Karpas-422 (cell line): Measurements from ENCODE around the gene IGFLR1. TPM values are rescaled to one million over a fixed set of nuclear protein-coding genes. Genes with fewer than 3 reads are reported as not detected.

Experiments
- DNase-seq: peaks from one replicate; pipeline ENCODE4 v3.0.0-alpha.2; 2015
- H2AFZ ChIP-seq: fragments of 200-600 bp; sonication (generic); 2 replicates; pipeline ENCODE4 v1.6.1; 2014; ENCODE audit warnings: antibody characterized with exemption, low read length, mixed read lengths
- H3K27ac ChIP-seq: fragments of 200-600 bp; sonication (generic); 2 replicates; pipeline ENCODE4 v1.5.1; 2014; ENCODE audit warnings: mild to moderate bottlenecking, low read length, moderate library complexity
- H3K27me3 ChIP-seq: fragments of 200-600 bp; sonication (generic); 2 replicates; pipeline ENCODE4 v1.6.1; 2014; ENCODE audit warnings: low read length, mixed read lengths
- H3K36me3 ChIP-seq: fragments of 200-600 bp; sonication (generic); 2 replicates; pipeline ENCODE4 v1.6.1; 2014; ENCODE audit warnings: low read length, mixed read lengths; ENCODE audit not compliant: insufficient read depth
- H3K4me1 ChIP-seq: fragments of 200-600 bp; sonication (generic); 2 replicates; pipeline ENCODE4 v1.6.1; 2014; ENCODE audit warnings: mild to moderate bottlenecking, low read length, mixed read lengths
- H3K4me2 ChIP-seq: fragments of 200-600 bp; sonication (generic); 2 replicates; pipeline ENCODE4 v1.6.1; 2014; ENCODE audit warnings: low read length, low read depth, mild to moderate bottlenecking; ENCODE audit not compliant: poor library complexity, severe bottlenecking
- H3K4me3 ChIP-seq: fragments of 200-600 bp; sonication (generic); 2 replicates; pipeline ENCODE4 v1.5.1; 2014; ENCODE audit warnings: mild to moderate bottlenecking, antibody characterized with exemption, low read length, mixed read lengths
- H3K79me2 ChIP-seq: fragments of 200-600 bp; sonication (generic); 2 replicates; pipeline ENCODE4 v1.6.1; 2014; ENCODE audit warnings: mild to moderate bottlenecking, low read length, mixed read lengths
- H3K9ac ChIP-seq: fragments of 200-600 bp; sonication (generic); 2 replicates; pipeline ENCODE4 v1.6.0; 2014; ENCODE audit warnings: low read length
- H3K9me2 ChIP-seq: fragments of 200-600 bp; sonication (generic), shearing (Covaris generic); replicated peaks from 2 replicates; pipeline ENCODE4 v1.6.0; 2014; ENCODE audit warnings: mild to moderate bottlenecking, low read length, moderate library complexity; ENCODE audit not compliant: insufficient read depth
- H3K9me3 ChIP-seq: fragments of 300-700, 200-600 bp; sonication (generic); 2 replicates; pipeline ENCODE4 v1.6.1; 2014; ENCODE audit warnings: low read length, mixed read lengths
- H4K20me1 ChIP-seq: fragments of 200-600 bp; sonication (generic); 2 replicates; pipeline ENCODE4 v1.6.1; 2014; ENCODE audit warnings: mild to moderate bottlenecking, antibody characterized with exemption, low read length, low read depth; ENCODE audit not compliant: insufficient read depth
- total RNA-seq: library from RNA; depleted of rRNA; stranded (reverse); fragments of >200 nt; shearing (Covaris generic); gene quantifications from 2 replicates; pipeline ENCODE4 v1.2.3, GENCODE V29; 2014; ENCODE audit warnings: low replicate concordance

Gene IGFLR1
- total RNA-seq, 1 experiment from 2014 or later, result 1.5 TPM

DNA sequence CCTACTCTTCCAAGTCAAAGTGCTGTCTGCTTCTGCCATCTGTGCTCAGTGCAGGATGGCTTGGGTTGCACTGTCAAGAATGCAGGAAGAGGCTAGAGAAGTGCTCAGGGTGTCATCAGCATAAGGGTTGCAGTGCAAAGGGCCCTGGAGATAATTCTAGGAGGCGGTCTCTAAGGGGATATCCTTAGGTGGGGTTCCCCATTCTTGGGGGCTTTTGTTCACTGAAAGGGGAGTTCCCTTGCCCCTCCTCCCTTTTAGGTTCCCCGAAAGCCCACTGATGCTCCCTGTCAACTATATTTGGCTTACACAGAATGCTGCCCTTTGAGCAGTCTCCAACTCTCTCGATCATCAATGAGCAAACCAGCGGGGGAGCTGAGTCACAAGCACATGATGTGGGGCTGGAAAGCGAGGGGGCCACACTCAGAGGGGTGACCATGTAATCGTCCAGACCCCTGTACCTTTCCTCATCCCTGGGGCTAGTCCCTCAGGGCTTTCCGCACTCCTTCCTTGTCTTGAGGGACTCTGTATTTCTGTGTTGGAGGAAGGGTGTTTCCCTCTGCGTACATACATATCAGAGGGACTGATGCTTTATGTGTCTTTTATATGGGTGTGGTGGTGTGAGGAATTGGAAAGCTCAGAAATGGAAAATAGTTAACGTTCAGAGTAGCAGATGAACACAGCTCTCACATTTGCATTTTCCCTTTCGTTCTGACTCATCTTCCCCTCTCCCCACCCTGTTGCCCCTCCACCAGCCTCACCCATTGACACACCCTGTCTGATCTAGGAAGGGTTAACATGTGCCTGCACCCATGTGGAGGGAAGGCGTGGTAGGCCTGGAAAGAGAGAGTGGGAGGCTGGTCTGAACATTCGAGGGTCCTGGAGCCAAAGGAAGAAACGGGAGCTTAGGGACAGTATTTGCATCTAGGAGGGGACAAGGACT, 31.2 kb downstream of the IGFLR1 start:
- no peak overlapping the region for H3K9ac ChIP-seq
- no peak overlapping the region for H3K4me3 ChIP-seq
- 0 out of 2 replicates have a peak, but pooled peaks cover 8% of the 10 kb centered on the region for H4K20me1 ChIP-seq
- H3K27me3 ChIP-seq, result no peaks in the 10 kb centered on the region
- H3K9me2 ChIP-seq, result no peaks in the 10 kb centered on the region
- no peaks in the 10 kb centered on the region for H3K79me2 ChIP-seq
- no peaks in the 10 kb centered on the region for H3K36me3 ChIP-seq
- H3K4me1 ChIP-seq, result peaks cover 17% of the 10 kb centered on the region
- no peak overlapping the region for H3K27ac ChIP-seq
- no peak overlapping the region for H2AFZ ChIP-seq
- no peak for DNase-seq
- no peaks in the 10 kb centered on the region for H3K9me3 ChIP-seq
- H3K4me2 ChIP-seq, result no peak overlapping the region

DNA sequence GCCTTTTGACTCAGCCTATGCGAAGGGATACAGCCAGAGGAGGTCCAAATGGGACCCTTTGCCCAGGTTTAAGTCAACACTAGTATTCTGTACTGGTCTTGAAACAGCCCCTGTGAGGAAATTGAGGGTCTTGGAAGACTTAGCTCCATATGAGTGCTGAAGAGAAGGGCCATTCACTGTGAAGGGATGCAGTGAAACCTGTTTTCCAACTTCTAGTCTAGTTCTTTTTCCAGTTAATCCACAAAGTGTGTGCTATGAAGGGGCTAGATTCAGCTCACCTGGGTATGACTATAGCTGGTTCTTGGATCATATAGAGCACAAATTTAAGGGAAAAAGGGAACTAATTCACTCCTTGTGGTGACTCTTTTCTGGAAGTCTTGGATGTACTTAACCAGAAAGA, 33.9 kb downstream of the IGFLR1 start:
- Histone ChIP-seq H3K9me3 (no peaks in the 10 kb centered on the region), H3K27me3 (no peaks in the 10 kb centered on the region), H3K9ac (no peak overlapping the region), H3K79me2 (no peaks in the 10 kb centered on the region), H3K36me3 (no peaks in the 10 kb centered on the region), H3K9me2 (no peaks in the 10 kb centered on the region), H3K4me3 (no peak overlapping the region), H4K20me1 (0 out of 2 replicates have a peak, but pooled peaks cover 5% of the 10 kb centered on the region), H2AFZ (no peak overlapping the region), H3K4me2 (no peak overlapping the region), H3K27ac (no peak overlapping the region), H3K4me1 (peaks cover 8% of the 10 kb centered on the region)
- no peak for DNase-seq

- peak; percentile 78 for DNase-seq
- no peak within 1 kb of the TSS for H3K4me2 ChIP-seq
- no peaks in the 10 kb centered on the region for H3K79me2 ChIP-seq
- H4K20me1 ChIP-seq, result no peaks in the 10 kb centered on the region
- H3K4me3 ChIP-seq, result no peak within 1 kb of the TSS
- peaks cover 9% of the 10 kb centered on the region for H3K4me1 ChIP-seq
- H3K27me3 ChIP-seq, result no peaks in the 10 kb centered on the region
- H3K9ac ChIP-seq, result no peak within 1 kb of the TSS
- H3K9me3 ChIP-seq, result no peaks in the 10 kb centered on the region
- H2AFZ ChIP-seq, result no peak within 1 kb of the TSS
- no peaks in the 10 kb centered on the region for H3K36me3 ChIP-seq
- no peaks in the 10 kb centered on the region for H3K9me2 ChIP-seq
- no peak within 1 kb of the TSS for H3K27ac ChIP-seq
These were observed 38.0 kb downstream of the IGFLR1 start, which contains the start of gene ZBTB32 for GRCh38 chr19:35704218-35704617. TSS of gene ZBTB32 (plus strand) at chr19:35704558. CDS start at chr19:35714627, 10,069 bp downstream.

GRCh38 chr19:35703343-35703742, 38.9 kb downstream of the IGFLR1 start:
- Histone ChIP-seq H4K20me1 (no peaks in the 10 kb centered on the region), H3K9ac (no peak overlapping the region), H3K27me3 (no peaks in the 10 kb centered on the region), H3K79me2 (no peaks in the 10 kb centered on the region), H3K4me1 (peaks cover 9% of the 10 kb centered on the region), H2AFZ (no peak overlapping the region), H3K27ac (no peak overlapping the region), H3K4me2 (no peak overlapping the region), H3K36me3 (no peaks in the 10 kb centered on the region), H3K4me3 (no peak overlapping the region), H3K9me3 (no peaks in the 10 kb centered on the region), H3K9me2 (no peaks in the 10 kb centered on the region)
- peak; percentile 26 for DNase-seq

- H3K4me2 ChIP-seq, result peak overlapping the region; percentile 87
- H3K9me3 ChIP-seq, result no peaks in the 10 kb centered on the region
- no peaks in the 10 kb centered on the region for H3K36me3 ChIP-seq
- peak; percentile 98 for DNase-seq
- H3K27me3 ChIP-seq, result no peaks in the 10 kb centered on the region
- no peaks in the 10 kb centered on the region for H4K20me1 ChIP-seq
- H3K9ac ChIP-seq, result peak overlapping the region; percentile 62
- peak overlapping the region; percentile 69 for H3K4me3 ChIP-seq
- H3K9me2 ChIP-seq, result no peaks in the 10 kb centered on the region
- H3K79me2 ChIP-seq, result no peaks in the 10 kb centered on the region
- H3K4me1 ChIP-seq, result peaks cover 9% of the 10 kb centered on the region
- peak overlapping the region; percentile 98 for H2AFZ ChIP-seq
- H3K27ac ChIP-seq, result no peak overlapping the region
These were observed 39.8 kb downstream of the IGFLR1 start for GRCh38 chr19:35702223-35703012.

- Histone ChIP-seq H3K9me3 (no peaks in the 10 kb centered on the region), H3K4me3 (no peak overlapping the region), H3K9ac (no peak overlapping the region), H3K36me3 (no peaks in the 10 kb centered on the region), H3K9me2 (no peaks in the 10 kb centered on the region), H3K27me3 (no peaks in the 10 kb centered on the region), H3K4me1 (peaks cover under 1% of the 10 kb centered on the region), H3K79me2 (no peaks in the 10 kb centered on the region), H2AFZ (no peak overlapping the region), H3K27ac (no peak overlapping the region), H4K20me1 (no peaks in the 10 kb centered on the region), H3K4me2 (no peak overlapping the region)
- DNase-seq, result peak; percentile 27
These were observed 45.4 kb downstream of the IGFLR1 start for GRCh38 chr19:35696835-35697234.

DNA sequence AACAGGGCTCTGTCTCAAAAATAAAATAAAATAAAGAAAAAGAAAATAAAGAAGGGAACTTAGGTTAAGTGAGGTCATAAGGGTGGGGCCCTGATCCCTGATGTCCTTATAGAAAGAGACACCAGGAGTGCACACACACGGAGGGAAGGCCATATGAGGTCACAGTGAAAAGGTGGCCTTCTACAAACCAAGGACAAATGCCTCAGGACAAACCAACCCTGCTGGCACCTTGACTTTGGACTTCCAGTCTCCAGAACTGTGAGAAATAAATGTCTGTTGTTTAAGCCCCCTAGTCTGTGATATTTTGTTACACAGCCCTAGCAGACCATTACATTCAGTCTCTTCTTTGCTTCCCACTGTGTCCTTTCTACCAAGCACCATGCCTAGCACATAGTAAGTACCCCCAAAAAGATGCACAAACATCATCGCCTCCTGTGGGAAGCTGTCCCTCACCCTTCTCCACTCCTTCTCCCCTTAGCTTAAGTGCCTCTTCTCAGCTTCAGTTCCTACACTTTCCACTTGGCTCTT, 46.3 kb downstream of the IGFLR1 start:
- Histone ChIP-seq H3K4me2 (no peak overlapping the region), H3K36me3 (no peaks in the 10 kb centered on the region), H3K9me3 (no peaks in the 10 kb centered on the region), H3K9me2 (no peaks in the 10 kb centered on the region), H3K27ac (no peak overlapping the region), H3K79me2 (no peaks in the 10 kb centered on the region), H3K27me3 (no peaks in the 10 kb centered on the region), H4K20me1 (no peaks in the 10 kb centered on the region), H3K9ac (no peak overlapping the region), H2AFZ (no peak overlapping the region), H3K4me1 (no peaks in the 10 kb centered on the region), H3K4me3 (no peak overlapping the region)
- no peak for DNase-seq
